Tibial nerve (tissue), 4 donors: ENCODE data around the gene MYRIP.

ENCODE experiments used
- CTCF ChIP-seq, 5 experiments: fragments of 200-600 bp in 3 of 5; fragments of 450-650 bp in 2 of 5; sonication (generic) in 3 of 5; IDR thresholded peaks; one replicate each; pipeline ENCODE4 v1.5.1; 2016 to 2019; ENCODE audit warnings: antibody characterized with exemption in 5 of 5, mild to moderate bottlenecking in 3 of 5, moderate library complexity in 2 of 5
- EP300 ChIP-seq, 2 donors: sonication (generic); formaldehyde crosslinking; IDR thresholded peaks; one replicate each; pipeline ENCODE4 v1.6.1; 2017; ENCODE audit warnings: antibody characterized with exemption in 2 of 2, mild to moderate bottlenecking in 1 of 2
- POLR2A ChIP-seq, 2 donors: fragments of 450-650 bp; IDR thresholded peaks; one replicate each; pipeline ENCODE4 v1.6.1; 2017; ENCODE audit warnings: antibody characterized with exemption in 2 of 2, mild to moderate bottlenecking in 2 of 2, moderate library complexity in 2 of 2

DNA sequence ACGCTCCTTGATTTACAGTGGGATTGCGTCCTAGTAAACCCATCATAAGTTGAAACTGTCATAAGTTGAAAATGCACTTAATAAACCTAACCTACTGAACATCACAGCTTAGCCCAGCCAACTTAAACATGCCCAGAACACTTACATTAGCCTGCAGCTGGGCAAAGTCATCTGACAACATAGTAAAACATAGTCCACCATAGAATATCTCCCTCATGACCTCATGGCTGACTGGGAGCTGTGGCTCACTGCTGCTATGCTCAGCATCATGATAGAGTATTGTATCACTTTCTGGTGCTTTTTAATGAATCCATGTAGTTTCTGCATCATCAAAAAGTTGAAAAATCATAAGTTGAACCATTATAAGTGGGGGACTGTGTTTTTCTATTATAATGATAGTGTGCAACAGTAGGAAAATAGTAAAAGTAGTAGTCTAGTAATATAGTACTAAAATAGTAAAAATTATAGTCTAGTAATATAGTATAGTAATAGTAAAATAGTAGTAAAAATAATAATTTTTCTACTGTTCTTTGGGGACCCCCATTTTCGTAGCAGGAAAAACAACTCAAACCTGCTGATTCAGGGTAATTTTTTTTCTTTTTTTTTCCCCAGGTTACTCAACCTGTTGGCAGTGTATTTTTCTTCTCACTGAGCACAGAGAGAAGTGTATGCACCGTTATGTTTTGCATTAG, 233.5 kb downstream of the MYRIP start:
- no peak for TF ChIP-seq CTCF (IDR thresholded peaks at IDR 0.05)
- no peak for TF ChIP-seq POLR2A (IDR thresholded peaks at IDR 0.05)
- TF ChIP-seq EP300 (IDR thresholded peaks at IDR 0.05), result no peak
